HG03469 (cell line): ENCODE data around the gene PCDH18.
"Not testable (repeated sequence)": the region's sequence is repeated elsewhere in the genome, so short reads cannot be mapped to it uniquely, and the experiment has no call there.

Experiments used
- ATAC-seq: cut with Tn5 transposase; IDR thresholded peaks from one replicate; pipeline ENCODE4 v1.9.1; 2021; ENCODE audit warnings: mild to moderate bottlenecking, moderate library complexity, moderate number of reproducible peaks; ENCODE audit not compliant: unreplicated experiment

The PCDH18 gene

DNA sequence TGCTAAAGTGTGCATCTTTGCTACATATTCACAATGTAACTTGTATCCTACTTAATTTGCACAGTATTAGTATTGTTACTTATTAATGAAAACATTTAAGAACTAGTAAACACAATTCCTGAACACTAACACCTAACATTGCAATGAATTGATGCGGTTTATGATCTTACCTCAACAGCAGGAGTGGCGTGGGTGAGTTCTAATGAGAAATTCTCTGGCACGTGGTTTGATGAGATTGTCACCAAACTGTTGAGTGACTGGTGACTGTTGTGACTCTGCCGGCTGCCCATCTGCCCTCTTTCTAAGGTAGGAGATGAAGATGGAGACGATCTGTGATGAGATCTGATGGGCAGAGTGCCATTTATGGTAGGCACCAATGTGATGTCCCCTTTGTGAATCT lies 2.9 kb downstream of the PCDH18 start:
- ATAC-seq: no peak

DNA sequence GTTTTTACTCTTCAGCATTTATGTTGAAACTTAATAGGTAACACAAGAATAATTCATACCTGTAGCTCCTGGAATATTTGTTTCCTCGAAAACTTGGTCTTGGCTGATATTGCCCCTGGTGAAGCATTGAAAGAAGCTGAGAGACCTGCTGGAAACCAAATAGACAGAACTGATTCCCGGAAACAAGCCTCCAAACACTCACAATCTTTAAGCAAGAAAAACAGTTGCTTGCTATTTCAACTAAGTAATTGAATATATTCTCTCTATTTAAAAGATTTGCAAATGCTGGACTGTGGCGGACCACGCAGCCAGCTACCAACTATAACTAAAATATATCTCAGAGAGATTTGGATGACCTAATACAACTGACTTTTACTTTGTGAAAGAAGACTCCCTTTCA lies 3.6 kb downstream of the PCDH18 start:
- no peak for ATAC-seq

DNA sequence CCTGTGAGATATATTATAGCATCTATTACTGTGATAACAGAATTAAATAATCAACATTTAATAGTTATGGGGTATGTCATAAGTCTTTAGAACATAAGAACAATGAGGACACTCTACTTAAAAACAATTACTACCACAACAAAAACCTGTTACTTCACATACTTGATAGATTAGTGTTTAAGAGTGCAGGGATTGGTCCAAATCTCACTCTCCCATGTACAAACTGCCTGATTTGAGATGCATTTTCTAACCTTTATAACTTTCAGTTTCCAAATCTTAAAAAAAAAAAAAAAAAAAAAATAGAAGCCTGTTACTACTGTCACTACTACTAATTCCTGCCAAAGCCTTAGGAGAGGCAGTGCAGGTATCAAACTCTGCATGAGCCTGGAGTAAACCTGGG lies 5.6 kb downstream of the PCDH18 start:
- no peak for ATAC-seq

DNA sequence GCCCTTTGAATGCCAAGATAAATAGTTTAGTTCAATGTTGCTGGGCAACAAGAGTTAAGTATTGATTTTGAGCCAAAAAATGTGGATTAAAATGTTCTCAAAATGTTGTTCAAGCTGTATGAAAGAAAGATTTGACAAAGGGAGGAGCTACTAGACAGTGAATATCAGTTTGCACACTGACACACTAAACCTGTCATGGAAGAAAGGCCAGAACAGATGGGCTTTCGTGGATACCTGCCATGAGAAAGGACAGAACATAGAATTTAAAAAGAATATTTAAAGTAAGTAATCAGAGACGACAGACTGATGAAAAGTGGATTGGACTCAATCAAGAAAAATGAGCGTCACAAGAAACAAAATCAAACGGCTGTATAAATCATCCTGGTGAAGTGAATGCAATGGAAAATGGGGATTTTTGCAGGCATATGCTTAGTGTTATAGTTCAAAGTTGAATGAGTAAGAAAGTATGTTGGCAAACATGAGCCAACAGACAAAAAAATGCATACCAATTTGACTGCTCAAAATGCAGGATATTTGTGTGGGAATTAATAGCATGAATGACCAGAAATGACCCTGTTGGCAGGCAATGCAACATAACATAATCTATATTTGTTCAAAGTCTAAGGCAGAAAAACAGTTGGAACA lies 7.4 kb downstream of the PCDH18 start:
- ATAC-seq: no peak

DNA sequence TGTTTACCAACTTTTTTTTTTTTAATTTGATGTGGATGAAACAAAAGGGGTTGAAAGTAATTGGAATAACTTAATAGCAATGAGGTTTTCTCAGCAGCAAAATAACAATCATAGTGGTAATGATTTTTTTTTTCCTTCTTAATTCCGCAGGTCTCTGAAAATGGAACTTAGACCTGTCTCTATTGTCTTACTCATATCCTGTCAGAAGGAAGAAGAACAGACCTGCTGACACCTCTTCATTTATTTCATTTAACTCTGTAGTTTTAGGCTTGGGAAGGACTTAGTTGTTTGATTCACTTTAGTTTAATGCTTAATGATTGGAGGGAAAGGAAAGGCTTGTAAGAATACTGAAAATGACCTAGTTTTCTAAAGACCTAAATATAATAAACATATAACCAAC lies 9.0 kb downstream of the PCDH18 start:
- ATAC-seq: no peak

DNA sequence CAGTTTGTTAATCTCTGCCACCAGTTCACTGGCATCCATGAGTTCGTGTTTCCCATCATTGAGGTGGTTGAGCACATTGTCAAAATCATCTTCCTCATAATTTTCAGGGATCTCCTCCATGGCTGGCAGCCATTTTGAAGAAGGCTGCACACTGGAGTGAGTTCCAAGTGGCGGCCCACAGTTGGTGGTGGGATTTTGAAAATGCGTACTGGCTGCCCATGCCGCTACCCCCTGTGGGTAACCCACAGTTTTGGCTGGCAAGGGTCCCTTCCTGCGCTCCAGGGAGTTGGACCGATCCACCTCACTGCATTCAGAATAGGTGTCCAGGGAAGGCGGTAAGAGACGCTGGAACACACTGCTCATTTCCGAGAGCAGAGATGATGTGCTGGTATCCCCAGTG lies 11.2 kb downstream of the PCDH18 start:
- ATAC-seq: no peak

DNA sequence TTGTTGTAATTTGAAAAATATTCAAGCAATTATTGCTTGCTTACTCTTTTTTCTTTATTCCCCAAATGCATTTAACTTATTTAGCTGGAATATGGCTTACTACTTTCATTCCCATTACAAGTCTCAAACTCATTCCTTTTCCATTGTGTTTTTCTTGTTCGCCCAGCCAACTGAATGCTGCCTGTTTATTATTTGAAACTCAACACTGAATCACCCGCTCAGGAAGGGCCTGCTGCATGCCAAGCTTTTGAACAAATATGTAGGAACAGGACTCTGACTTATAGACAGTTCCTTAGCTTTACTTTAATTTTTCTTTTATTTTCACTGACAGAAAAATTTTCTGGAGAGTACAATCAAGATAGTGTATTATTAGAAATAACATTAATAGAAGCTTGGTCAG lies 12.9 kb downstream of the PCDH18 start:
- ATAC-seq: no peak

DNA sequence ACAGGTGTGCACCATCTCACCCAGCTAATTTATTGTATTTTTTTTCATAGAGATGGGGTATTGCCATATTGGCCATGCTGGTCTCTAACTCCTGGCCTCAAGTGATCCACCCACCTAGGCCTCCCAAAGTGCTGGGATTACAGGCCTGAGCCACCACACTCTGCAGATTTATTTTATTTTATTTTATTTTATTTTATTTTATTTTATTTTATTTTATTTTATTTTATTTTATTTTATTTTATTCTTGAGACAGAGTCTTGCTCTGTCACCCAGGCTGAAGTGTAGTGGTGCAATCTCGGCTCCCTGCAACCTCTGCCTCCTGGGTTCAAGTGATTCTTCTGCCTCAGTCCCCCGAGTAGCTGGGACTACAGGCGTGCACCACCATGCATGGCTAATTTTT lies 15.0 kb downstream of the PCDH18 start:
- not testable (repeated sequence) for ATAC-seq

DNA sequence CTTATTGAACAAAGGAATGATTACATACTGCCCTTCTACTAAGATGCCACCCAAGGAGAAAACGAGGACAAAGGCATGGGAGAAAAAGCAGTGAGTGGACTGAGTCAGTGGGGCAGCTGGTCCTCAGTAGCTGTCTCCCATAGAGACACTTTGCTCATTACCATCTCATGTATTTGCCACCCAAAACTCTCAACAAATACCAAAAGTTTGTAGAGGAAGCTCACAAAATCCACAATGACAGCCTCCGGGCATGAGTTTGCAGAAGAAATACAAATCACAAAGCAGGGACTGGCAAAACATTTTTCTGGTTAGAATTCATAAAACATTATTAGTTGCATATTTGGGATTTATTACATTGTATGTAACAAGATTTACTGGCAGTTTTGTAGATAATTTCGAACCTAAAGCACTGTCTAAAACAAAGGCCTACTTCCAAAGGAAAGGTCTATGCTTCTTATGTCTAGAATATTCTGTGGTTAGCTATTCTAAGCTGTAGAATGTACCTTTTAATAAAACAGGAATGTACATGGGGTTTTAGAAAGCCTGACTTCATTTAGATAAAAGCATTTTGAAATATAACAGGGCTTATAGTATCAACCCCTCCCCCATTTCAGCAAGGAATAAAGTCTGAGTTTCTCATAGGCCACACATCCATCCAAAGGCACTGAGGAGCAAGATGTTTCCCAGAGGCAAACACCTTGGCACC lies 17.7 kb downstream of the PCDH18 start:
- ATAC-seq: no peak

DNA sequence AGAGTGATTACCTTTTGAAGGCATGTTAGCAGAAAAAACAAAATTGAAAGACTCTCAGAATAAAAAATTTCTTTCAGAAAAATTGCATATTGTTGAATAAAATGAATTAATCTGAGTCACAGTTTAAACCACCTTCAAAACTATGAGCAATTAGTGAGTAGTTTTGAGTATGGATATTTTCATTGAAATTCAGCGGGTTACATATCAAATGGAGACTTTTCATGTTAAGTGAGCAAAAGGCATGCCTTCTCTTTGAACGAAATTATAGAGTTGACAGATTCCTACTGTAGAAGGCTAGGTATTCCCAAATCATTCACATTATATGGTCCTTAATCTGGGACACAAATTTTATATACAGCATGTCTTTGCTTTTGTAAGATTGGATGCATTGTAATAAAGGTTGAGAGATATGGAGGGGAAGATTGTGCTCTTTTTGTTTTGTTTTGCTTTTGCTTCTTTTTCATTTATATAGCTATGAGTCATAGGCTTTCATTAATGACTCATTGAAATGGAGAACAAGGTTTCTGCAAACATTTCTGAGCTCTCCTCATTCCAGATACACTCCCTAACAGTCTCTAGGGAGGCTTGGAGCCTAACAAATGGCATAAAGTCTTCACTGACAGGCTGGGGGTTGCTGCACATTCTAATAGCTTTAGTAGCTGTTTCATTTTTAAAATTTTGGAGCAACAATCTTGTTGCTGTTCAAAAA lies 21.6 kb downstream of the PCDH18 start:
- ATAC-seq: no peak

DNA sequence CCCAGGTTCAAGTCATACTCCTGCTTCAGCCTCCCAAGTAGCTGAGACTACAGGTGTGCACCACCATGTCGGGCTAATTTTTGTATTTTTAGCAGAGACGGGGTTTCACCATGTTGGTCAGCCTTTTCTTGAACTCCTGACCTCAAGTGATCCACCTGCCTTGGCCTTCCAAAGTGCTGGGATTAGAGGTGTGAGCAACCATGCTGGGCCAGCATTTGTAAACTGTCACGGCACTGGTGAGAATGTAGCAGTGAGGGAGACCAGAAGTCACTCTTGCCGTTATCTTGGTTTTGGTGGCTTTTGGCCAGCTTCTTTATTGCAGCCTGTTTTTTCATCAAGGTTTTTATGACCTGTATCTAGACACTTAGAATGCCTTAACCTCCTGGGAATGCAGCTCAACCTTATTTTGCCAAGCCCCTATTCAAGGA lies 22.4 kb downstream of the PCDH18 start:
- no peak for ATAC-seq

DNA sequence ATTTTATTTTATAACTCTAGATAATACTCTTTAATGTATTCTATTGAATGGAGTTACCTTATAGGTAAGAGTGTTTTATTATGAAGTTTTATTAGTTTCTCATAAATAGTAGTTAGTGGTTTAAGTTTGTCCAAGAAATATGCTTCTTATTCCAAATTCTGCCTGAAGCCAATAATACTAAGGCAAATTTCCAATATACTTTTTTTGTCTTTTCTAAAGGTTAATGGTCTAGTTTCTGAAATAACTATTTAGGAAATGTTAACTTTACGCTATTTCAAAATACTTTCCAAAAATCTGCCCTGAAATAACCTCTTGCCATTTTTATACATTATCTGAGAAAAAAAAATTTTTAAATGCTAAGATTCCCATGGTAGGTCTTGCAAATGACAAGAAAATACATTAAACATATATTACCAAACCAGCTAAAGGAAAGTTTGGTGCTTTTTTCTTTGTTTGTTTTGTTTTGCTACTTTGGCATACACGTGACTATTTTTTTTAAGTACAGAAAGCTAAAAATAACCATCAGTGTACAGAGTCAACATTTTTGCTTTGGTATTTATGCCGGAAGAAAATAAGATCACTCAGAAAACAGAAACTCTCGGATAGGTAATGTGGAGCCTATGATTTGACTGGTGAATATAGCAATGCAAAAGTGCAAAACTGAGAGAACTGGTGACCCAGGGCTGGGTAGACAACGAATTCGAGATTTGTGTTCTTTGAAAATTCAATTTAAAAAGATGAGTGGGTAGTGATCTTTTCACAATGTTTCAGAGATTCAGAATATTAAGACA lies 29.8 kb downstream of the PCDH18 start:
- ATAC-seq: no peak

DNA sequence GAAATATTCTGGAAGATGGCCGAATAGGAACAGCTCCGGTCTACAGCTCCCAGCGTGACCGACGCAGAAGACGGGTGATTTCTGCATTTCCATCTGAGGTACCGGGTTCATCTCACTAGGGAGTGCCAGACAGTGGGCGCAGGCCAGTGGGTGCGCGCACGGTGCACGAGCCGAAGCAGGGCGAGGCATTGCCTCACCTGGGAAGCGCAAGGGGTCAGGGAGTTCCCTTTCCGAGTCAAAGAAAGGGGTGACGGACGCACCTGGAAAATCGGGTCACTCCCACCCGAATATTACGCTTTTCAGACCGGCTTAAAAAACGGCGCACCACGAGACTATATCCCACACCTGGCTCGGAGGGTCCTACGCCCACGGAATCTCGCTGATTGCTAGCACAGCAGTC lies 36.0 kb downstream of the PCDH18 start:
- not testable (repeated sequence) for ATAC-seq

DNA sequence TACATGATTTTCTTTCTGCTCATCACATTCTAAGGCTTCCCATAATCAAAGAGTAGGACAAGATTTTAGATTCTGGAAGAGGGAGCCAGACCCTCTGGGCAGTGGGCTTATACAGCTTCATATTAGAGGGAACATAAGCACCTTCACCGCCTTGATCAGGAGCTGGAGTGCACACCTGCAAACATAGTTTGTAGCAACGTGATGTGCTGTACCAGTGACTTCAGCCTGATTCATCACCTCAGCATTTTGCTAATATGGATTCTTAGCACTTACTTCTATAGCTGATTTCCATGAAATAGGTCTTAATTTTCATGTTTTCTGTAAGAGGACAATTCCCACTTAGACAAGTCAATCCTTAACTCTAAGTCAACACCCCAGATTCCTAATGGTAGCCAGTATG lies 36.7 kb downstream of the PCDH18 start:
- no peak for ATAC-seq

DNA sequence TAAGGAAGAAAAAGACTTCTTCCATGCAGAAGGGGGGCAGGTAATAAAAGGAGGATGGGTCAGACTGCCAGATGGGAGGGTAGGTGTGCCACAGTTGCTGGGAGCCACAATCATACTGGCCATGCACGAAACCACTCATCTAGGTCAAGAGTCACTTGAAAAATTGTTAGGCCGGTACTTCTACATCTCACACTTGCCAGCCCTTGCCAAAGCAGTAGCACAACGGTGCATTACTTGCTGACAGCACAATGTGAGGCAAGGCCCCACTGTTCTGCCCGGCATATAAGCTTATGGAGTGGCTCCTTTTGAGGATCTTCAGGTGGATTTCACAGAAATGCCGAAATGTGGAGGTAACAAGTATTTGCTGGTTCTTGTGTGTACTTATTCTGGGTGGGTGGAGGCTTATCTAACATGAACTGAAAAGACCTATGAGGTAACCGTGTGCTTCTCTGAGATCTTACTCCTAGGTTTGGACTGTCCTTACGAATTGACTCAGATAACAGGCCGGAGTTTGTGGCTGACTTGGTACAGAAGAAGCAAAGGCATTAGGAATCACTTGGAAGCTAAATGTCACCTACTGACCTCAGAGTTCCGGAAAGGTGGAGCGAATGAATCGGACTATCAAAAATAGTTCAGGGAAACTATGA lies 48.9 kb downstream of the PCDH18 start:
- ATAC-seq: not testable (repeated sequence)

DNA sequence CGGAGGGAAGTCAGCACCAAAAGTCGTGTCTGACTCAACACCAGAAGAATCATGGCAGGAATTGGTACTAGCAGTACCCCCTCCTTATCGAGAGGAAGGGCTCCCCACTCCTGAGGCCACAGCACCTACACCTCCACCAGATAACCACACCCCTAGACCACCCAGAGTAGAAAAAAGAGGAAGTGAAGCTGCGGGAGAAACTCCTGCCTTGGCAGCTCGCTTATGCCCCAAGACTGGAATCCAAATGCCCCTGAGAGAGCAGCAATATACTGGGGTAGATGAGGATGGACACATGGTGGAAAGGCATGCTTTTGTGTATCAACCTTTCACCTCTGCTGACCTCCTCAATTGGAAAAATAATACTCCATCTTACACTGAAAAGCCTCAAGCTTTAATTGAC lies 52.6 kb downstream of the PCDH18 start:
- ATAC-seq: not testable (repeated sequence)

DNA sequence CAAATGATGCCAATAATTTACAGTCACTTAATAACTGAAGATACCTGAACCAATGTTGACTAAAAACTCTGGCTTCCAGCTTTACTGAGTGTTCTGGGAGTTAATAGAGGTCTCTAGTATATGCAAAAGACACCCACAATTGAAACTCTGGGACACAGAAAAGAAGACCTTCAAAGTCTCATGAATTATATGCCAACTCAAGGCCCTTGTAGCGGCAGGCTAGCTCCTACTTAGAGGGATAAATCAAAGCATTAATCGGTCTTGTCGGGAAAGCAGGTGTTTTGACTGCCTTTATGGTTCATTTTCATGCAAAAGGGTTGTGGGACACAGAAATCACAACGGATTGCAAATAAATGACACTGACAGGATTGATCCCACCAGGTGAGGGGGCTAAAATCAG lies 55.9 kb downstream of the PCDH18 start:
- ATAC-seq: no peak

DNA sequence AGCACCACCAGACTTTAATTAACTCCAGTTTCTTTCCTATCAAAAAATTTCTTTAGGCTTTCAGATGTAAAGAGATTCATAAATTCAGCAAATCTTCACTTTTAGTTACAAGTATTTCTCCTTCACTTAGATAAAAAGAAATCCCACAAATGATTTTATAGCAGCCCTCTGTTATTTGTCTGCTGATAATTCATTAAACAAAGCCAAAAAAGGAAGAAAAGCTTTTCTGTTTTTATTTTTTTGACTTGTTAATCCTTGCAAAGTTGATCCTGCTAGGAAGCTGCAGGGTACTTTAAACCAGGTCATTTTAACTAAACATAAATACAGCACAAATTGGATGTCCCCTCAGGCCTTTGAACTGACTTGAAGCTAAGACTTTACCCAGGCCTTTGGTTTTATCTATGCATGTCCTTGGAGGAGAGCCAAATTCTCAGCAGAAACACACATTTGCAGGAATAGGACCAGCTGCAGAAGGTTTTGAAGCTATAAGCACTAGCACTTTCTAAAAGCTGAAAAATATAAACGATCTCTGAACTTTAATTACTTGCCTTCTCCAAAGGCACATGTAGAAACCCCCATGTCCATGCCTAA lies 57.5 kb downstream of the PCDH18 start:
- no peak for ATAC-seq

DNA sequence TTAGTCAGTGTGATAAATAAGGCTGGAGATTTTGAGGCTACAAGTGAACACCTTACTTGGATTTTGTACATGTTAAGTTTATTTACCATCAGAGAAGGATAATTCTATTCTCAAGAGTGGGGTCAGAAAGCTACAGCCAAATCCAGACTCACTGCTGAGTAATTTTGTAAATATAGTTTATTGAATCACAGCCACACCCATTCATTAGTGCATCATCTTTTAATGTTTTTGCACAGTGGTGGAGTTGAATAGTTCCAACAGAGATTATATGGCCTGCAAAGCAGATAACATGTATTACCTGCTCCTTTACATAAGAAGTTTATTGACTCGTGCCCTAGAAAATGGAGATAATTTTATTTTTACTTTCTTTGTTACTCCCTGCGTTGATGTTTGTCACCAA lies 60.4 kb downstream of the PCDH18 start:
- ATAC-seq: no peak

DNA sequence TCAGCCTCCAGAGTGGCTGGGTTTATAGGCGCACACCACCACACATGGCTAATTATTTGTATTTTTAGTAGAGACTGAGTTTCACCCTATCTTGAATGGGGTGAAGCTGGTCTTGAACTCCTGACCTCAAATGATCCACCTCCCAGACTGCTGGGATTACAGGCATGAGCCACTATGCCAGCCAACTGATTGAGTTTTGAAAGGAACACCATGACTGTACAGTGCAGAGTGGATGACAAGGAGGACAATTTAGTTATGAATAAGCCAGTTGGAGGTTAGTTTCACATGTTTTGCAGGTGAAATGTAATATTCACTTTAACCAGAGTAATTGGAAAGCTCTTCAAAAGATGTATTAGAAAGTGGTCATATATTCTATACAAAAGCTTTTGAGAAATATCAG lies 60.8 kb downstream of the PCDH18 start:
- ATAC-seq: no peak
